GM19035 (cell line): Measurements from ENCODE around the gene AFG1L.
A peak's percentile ranks its signal among the peaks of the same experiment; 100 is the strongest.
"Not testable (repeated sequence)": the region's sequence is repeated elsewhere in the genome, so short reads cannot be mapped to it uniquely, and the experiment has no call there.

Source experiments
- ATAC-seq: cut with Tn5 transposase; IDR thresholded peaks from one replicate; pipeline ENCODE4 v1.9.1; 2021; ENCODE audit not compliant: unreplicated experiment

Gene AFG1L

GRCh38 chr6:108550256-108550655 is 255.4 kb downstream of the AFG1L start:
- no peak for ATAC-seq

GRCh38 chr6:108555399-108556052 is 260.7 kb downstream of the AFG1L start:
- ATAC-seq, result no peak

GRCh38 chr6:108556250-108556649 is 261.4 kb downstream of the AFG1L start:
- ATAC-seq, result no peak

GRCh38 chr6:108556866-108557493 is 262.1 kb downstream of the AFG1L start:
- ATAC-seq, result no peak

- ATAC-seq, result peak; percentile 30
Measured at GRCh38 chr6:108557494-108558371, 262.9 kb downstream of the AFG1L start.

- peak; percentile 60 for ATAC-seq
Measured at GRCh38 chr6:108558372-108559096, 263.7 kb downstream of the AFG1L start.

- peak; percentile 49 for ATAC-seq
Measured at GRCh38 chr6:108559097-108559883, 264.4 kb downstream of the AFG1L start.

- peak; percentile 8 for ATAC-seq
Measured at GRCh38 chr6:108559884-108560462, 265.1 kb downstream of the AFG1L start.

- no peak for ATAC-seq
Measured at GRCh38 chr6:108560463-108561308, 265.8 kb downstream of the AFG1L start, which contains the start of gene FOXO3. FOXO3 (plus strand) TSS chr6:108560917; CDS start chr6:108561209, 292 bp downstream.

GRCh38 chr6:108561309-108561647 is 266.4 kb downstream of the AFG1L start:
- not testable (repeated sequence) for ATAC-seq

GRCh38 chr6:108561742-108562502 is 267.1 kb downstream of the AFG1L start:
- no peak for ATAC-seq

GRCh38 chr6:108562503-108562993 is 267.7 kb downstream of the AFG1L start:
- no peak for ATAC-seq

- no peak for ATAC-seq
Measured at GRCh38 chr6:108563292-108563691, 268.4 kb downstream of the AFG1L start.

- ATAC-seq, result no peak
Measured at GRCh38 chr6:108564178-108564577, 269.3 kb downstream of the AFG1L start.

GRCh38 chr6:108565091-108565766 is 270.4 kb downstream of the AFG1L start:
- peak; percentile 70 for ATAC-seq

- peak; percentile 47 for ATAC-seq
Measured at GRCh38 chr6:108565893-108566292, 271.0 kb downstream of the AFG1L start.

- no peak for ATAC-seq
Measured at GRCh38 chr6:108566406-108566805, 271.6 kb downstream of the AFG1L start.

- no peak for ATAC-seq
Measured at GRCh38 chr6:108568101-108568500, 273.2 kb downstream of the AFG1L start.
